Natural killer cell (primary cell): ENCODE data around the gene PZP. TPM values are rescaled to one million over a fixed set of nuclear protein-coding genes. Genes with fewer than 3 reads are reported as not detected.

ENCODE experiments used
- ATAC-seq, 3 donors: fragments of 150-1000 bp in 2 of 3; fragments of 200-7000 bp in 1 of 3; cut with Tn5 transposase; 1 replicate in 1 of 3; 2 replicates in 2 of 3; pipeline ENCODE4 v1.10.0; 2021; ENCODE audit warnings: mild to moderate bottlenecking in 2 of 3, moderate library complexity in 2 of 3
- DNase-seq, 2 donors: peaks; one replicate each; pipeline versions ENCODE4 v3.0.0 to v3.0.0-alpha.2; 2013 to 2021; ENCODE audit warnings: mixed read lengths in 1 of 2
- H3K27ac ChIP-seq: one replicate; pipeline ENCODE4 v1.5.1; 2013; ENCODE audit warnings: mild to moderate bottlenecking, low read length
- H3K27me3 ChIP-seq: one replicate; pipeline ENCODE4 v1.6.1; 2013; ENCODE audit warnings: low read length; ENCODE audit not compliant: control insufficient read depth, insufficient read depth
- H3K36me3 ChIP-seq: one replicate; pipeline ENCODE4 v1.6.1; 2013; ENCODE audit warnings: low read length; ENCODE audit not compliant: control insufficient read depth, insufficient read depth
- H3K4me1 ChIP-seq: one replicate; pipeline ENCODE4 v1.6.1; 2013; ENCODE audit warnings: low read length; ENCODE audit not compliant: control insufficient read depth, insufficient read depth
- H3K4me3 ChIP-seq: one replicate; pipeline ENCODE4 v1.5.1; 2013; ENCODE audit warnings: low read length
- H3K9me3 ChIP-seq: one replicate; pipeline ENCODE4 v1.6.1; 2013; ENCODE audit warnings: low read length; ENCODE audit not compliant: control insufficient read depth, insufficient read depth
- H3K27ac Mint-ChIP-seq, 2 donors: one replicate each; pipeline ENCODE4 v1.8.0; 2022; ENCODE audit warnings: mild to moderate bottlenecking in 2 of 2, mixed read lengths in 2 of 2, moderate library complexity in 1 of 2
- H3K27me3 Mint-ChIP-seq, 2 donors: one replicate each; pipeline ENCODE4 v1.8.0; 2022; ENCODE audit warnings: low read depth in 2 of 2, mixed read lengths in 2 of 2
- H3K36me3 Mint-ChIP-seq: one replicate; pipeline ENCODE4 v1.8.0; 2022; ENCODE audit warnings: mixed read lengths
- H3K4me1 Mint-ChIP-seq, 2 donors: one replicate each; pipeline ENCODE4 v1.8.0; 2022; ENCODE audit warnings: mixed read lengths in 2 of 2
- H3K4me3 Mint-ChIP-seq: one replicate; pipeline ENCODE4 v1.8.0; 2022; ENCODE audit warnings: mild to moderate bottlenecking, moderate library complexity, mixed read lengths
- H3K9me3 Mint-ChIP-seq, 2 donors: one replicate each; pipeline ENCODE4 v1.8.0; 2022; ENCODE audit warnings: mixed read lengths in 2 of 2
- WGBS: methylation state at CpG from one replicate; pipeline ENCODE4 v1.1.7; 2013; ENCODE audit warnings: missing lambda C conversion rate; ENCODE audit not compliant: insufficient coverage; 5-methylcytosine and 5-hydroxymethylcytosine counted together
- intact Hi-C: fragments of 100-400 bp; cut with micrococcal nuclease; formaldehyde crosslinking; loops from one replicate; pipeline ENCODE4 v1.14.2; 2022
- total RNA-seq, 4 donors: library from RNA; stranded (reverse); fragments of 120-200 nt in 1 of 4; gene quantifications; one replicate each; pipeline versions ENCODE4 v1.2.3 to v1.2.4, GENCODE V29; 2013 to 2022
- TF ChIP-seq, protein P1 (sequence below): fragments of 200-600 bp; IDR thresholded peaks from one replicate; pipeline ENCODE4 v1.8.0; 2022; ENCODE audit warnings: antibody characterized with exemption

Gene PZP
- total RNA-seq, 3 donors from 2014 or later (not counting 1 experiment from before 2014, with no cell fraction given) = not detected

- Mint-ChIP-seq H3K27me3 (no peaks in the 10 kb centered on the region), H3K4me3 (no peak overlapping the region), H3K36me3 (no peaks in the 10 kb centered on the region), H3K9me3 (no peaks in the 10 kb centered on the region), H3K4me1 (peaks cover 0 to 5% of the 10 kb centered on the region in 2 donors), H3K27ac (peak overlapping the region in 1 of 2 donors; percentile 47)
- no peak overlapping the region for H3K27ac ChIP-seq
- no peak overlapping the region for H3K4me3 ChIP-seq
- ATAC-seq = no peak
- intact Hi-C loops = no loop called here
- DNase-seq = no peak
- H3K36me3 ChIP-seq = peaks cover 38% of the 10 kb centered on the region
- no peaks in the 10 kb centered on the region for H3K4me1 ChIP-seq
- TF ChIP-seq, protein P1, sequence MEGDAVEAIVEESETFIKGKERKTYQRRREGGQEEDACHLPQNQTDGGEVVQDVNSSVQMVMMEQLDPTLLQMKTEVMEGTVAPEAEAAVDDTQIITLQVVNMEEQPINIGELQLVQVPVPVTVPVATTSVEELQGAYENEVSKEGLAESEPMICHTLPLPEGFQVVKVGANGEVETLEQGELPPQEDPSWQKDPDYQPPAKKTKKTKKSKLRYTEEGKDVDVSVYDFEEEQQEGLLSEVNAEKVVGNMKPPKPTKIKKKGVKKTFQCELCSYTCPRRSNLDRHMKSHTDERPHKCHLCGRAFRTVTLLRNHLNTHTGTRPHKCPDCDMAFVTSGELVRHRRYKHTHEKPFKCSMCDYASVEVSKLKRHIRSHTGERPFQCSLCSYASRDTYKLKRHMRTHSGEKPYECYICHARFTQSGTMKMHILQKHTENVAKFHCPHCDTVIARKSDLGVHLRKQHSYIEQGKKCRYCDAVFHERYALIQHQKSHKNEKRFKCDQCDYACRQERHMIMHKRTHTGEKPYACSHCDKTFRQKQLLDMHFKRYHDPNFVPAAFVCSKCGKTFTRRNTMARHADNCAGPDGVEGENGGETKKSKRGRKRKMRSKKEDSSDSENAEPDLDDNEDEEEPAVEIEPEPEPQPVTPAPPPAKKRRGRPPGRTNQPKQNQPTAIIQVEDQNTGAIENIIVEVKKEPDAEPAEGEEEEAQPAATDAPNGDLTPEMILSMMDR = no peak
- H3K9me3 ChIP-seq = no peaks in the 10 kb centered on the region
- H3K27me3 ChIP-seq = no peaks in the 10 kb centered on the region
These were observed 103.3 kb downstream of the PZP start for GRCh38 chr12:9104767-9105423.

DNA sequence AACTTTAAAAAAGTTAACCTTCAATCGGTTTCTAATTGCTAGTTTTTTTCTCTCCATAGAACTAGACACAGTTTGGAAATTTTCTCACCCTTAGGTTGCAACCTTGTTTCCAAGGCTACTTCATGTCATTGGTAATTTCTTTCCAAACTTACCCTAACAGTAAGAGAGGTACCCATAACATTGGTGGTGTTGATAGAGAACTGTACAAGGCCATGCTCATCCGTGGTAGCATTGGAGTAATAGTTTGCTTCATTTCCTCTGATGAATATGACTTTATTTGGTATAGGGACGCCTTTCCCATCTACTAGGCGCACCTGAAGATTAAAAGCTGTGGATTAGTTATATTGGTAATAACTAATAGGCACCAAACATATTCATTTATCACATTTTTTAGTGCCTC lies 104.1 kb downstream of the PZP start:
- no peaks in the 10 kb centered on the region for H3K36me3 Mint-ChIP-seq
- Histone ChIP-seq H3K27me3 (no peaks in the 10 kb centered on the region), H3K9me3 (no peaks in the 10 kb centered on the region), H3K4me3 (no peak overlapping the region), H3K27ac (no peak overlapping the region), H3K4me1 (no peaks in the 10 kb centered on the region), H3K36me3 (peaks cover 45% of the 10 kb centered on the region)
- DNase-seq = no peak
- H3K9me3 Mint-ChIP-seq = no peaks in the 10 kb centered on the region
- TF ChIP-seq, protein P1 = no peak
- no peak overlapping the region for H3K4me3 Mint-ChIP-seq
- peak overlapping the region in 1 of 2 donors; percentile 50 for H3K27ac Mint-ChIP-seq
- intact Hi-C loops = no loop called here
- H3K27me3 Mint-ChIP-seq = no peaks in the 10 kb centered on the region
- peaks cover 0 to 5% of the 10 kb centered on the region in 2 donors for H3K4me1 Mint-ChIP-seq
- no peak for ATAC-seq
- 63% methylated on average over 2 of the region's 4 CpGs for WGBS

GRCh38 chr12:9103050-9103849 lies 104.9 kb downstream of the PZP start:
- Histone ChIP-seq H3K4me1 (no peaks in the 10 kb centered on the region), H3K27me3 (no peaks in the 10 kb centered on the region), H3K27ac (no peak overlapping the region), H3K36me3 (peaks cover 45% of the 10 kb centered on the region), H3K4me3 (no peak overlapping the region), H3K9me3 (no peaks in the 10 kb centered on the region)
- ATAC-seq (no peak), DNase-seq (peak in 1 of 2 donors; percentile 5)
- Mint-ChIP-seq H3K27ac (peak overlapping the region in 1 of 2 donors; percentile 50), H3K9me3 (no peaks in the 10 kb centered on the region), H3K36me3 (no peaks in the 10 kb centered on the region), H3K4me1 (peaks cover 0 to 5% of the 10 kb centered on the region in 2 donors), H3K4me3 (no peak overlapping the region), H3K27me3 (no peaks in the 10 kb centered on the region)
- intact Hi-C loops = no loop called here
- TF ChIP-seq, protein P1 = no peak
- WGBS = 93% methylated on average over 3 of the region's 4 CpGs
